ENCODE data around the gene MFF.

- TF ChIP-seq POLR2AphosphoS5 (IDR thresholded peaks at IDR 0.05; ENCODE audit: borderline replicate concordance, low read depth, low read length), result no peak
- no peak for TF ChIP-seq EZH2 (IDR thresholded peaks at IDR 0.05)
Observed at GRCh38 chr2:227366769-227367426, 41.8 kb downstream of the MFF start.

Measured in SK-N-MC (cell line).